ENCODE results near the gene PPP2R5C. TPM values are rescaled to one million over a fixed set of nuclear protein-coding genes. Genes with fewer than 3 reads are reported as not detected.

PPP2R5C gene
- total and polyA plus RNA-seq, 2 of the 8 experiments (the other 6 are each of a cell fraction or from before 2014, with no cell fraction given) = 49.6 to 95.9 TPM

DNA sequence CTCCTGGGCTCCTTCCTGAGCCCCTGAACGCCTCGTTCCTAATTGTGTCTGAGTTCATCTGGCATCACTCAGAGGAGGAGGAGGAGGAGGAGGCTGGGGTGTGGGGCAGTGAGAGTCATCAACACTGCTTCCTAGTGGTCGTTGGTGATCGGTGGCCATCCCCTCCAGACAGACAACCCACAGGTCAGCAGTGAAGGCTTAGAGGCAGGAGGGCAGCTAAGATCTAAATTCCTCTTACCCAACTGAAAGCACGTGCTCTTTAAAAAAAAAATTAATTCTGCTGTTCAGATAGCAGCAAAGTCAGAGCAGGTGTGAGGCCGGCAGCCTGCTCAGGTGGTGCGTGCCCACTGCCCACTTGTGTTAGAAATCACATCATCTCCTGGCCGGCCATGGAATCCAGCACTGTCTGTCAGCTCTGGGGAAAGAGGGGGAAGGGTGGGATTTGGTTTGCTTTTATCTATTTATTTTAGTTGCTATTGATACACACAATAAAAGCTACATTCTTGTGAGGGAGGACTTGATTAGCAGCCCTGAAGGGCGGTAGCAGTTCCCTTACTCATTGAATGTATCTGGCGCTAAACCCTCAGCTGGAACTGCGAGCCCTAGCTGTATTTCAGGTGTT is 46.6 kb downstream of the PPP2R5C start:
- Histone ChIP-seq H3K27me3 (replicated peaks in 1 of 4; ENCODE audit: control insufficient read depth in 3 of 4, extremely low read depth in 1 of 4, insufficient read depth in 3 of 4, low read length in 3 of 4) (no peaks in the 10 kb centered on the region), H2AFZ (ENCODE audit: low read length) (no peak overlapping the region), H3K4ac (replicated peaks; ENCODE audit: insufficient read length, low read depth, low read length) (peak overlapping the region; percentile 65), H3K79me2 (ENCODE audit: control insufficient read depth in 1 of 2, insufficient read depth in 2 of 2, low read length in 2 of 2) (peaks cover 14 to 30% of the 10 kb centered on the region in 2 experiments), H2BK5ac (ENCODE audit: low read depth, low read length) (no peak overlapping the region; the same call in 1 of the 2 replicates), H3K56ac (replicated peaks; ENCODE audit: insufficient read length, low read depth, low read length) (no peak overlapping the region), H3K23me2 (ENCODE audit: low read depth, low read length) (no peaks in the 10 kb centered on the region), H2AK5ac (ENCODE audit: low read depth, low read length) (no peak overlapping the region), H3K4me3 (ENCODE audit: extremely low read depth in 1 of 4, insufficient read depth in 2 of 4, low read depth in 3 of 4, low read length in 4 of 4) (no peak overlapping the region; a peak in 1 of 8 replicates), H3K27ac (ENCODE audit: low read depth, low read length) (no peak overlapping the region), H3K18ac (ENCODE audit: extremely low read depth, low read length) (no peak overlapping the region), H4K5ac (ENCODE audit: insufficient read length, low read depth, low read length) (no peak overlapping the region), H2BK12ac (ENCODE audit: low read depth, low read length) (0 out of 2 replicates have a peak overlapping the region, but pooled peaks have one; percentile 72), H3K9ac (replicated peaks in 1 of 4; ENCODE audit: extremely low read depth in 1 of 4, low read depth in 3 of 4, low read length in 3 of 4) (peak overlapping the region in 1 of 4 experiments; percentile 68; a peak in 1 of 7 replicates), H2BK20ac (ENCODE audit: low read length) (no peak overlapping the region), H2BK120ac (replicated peaks; ENCODE audit: low read depth, low read length) (no peak overlapping the region), H3K36me3 (ENCODE audit: control insufficient read depth in 2 of 4, insufficient read depth in 4 of 4, low read length in 3 of 4) (no peaks in the 10 kb centered on the region), H4K20me1 (replicated peaks in 1 of 2; ENCODE audit: control insufficient read depth in 1 of 2, insufficient read depth in 2 of 2, low read length in 2 of 2) (peaks cover 0 to 2% of the 10 kb centered on the region in 2 experiments), H4K8ac (ENCODE audit: extremely low read depth, insufficient read depth, low read length) (peak overlapping the region; percentile 22), H3K9me3 (ENCODE audit: insufficient read depth in 2 of 2, low read depth in 1 of 2, low read length in 1 of 2) (no peaks in the 10 kb centered on the region), H3K4me2 (ENCODE audit: insufficient read depth in 1 of 2, low read depth in 2 of 2, low read length in 2 of 2) (peak overlapping the region; percentile 28 to 51), H3K4me1 (replicated peaks in 1 of 4; ENCODE audit: control insufficient read depth in 3 of 4, insufficient read depth in 4 of 4, low read length in 3 of 4) (peaks cover 0 to 10% (median 6%) of the 10 kb centered on the region in 4 experiments), H3K23ac (ENCODE audit: insufficient read length) (no peak overlapping the region), H3K14ac (ENCODE audit: insufficient read length) (no peak overlapping the region), H3K79me1 (ENCODE audit: low read depth, low read length) (peaks cover 4% of the 10 kb centered on the region; the same call in 1 of the 2 replicates), H4K91ac (replicated peaks; ENCODE audit: insufficient read length, low read length) (peak overlapping the region; percentile 25), H2BK15ac (ENCODE audit: low read length) (no peak overlapping the region)
- CTCF ChIA-PET (ENCODE audit: partially characterized antibody) = interaction anchor here (0.6 to 3.8 kb wide), 19 partner anchors 9 to 159 kb away, joined by 3 to 38 read pairs (median 4); no protein-coding TSS in a partner anchor
- FAIRE-seq (no peak), DNase-seq (ENCODE audit: low read depth in 1 of 2, low spot score in 2 of 2) (peak; percentile 39 to 55)
- POLR2A ChIA-PET (ENCODE audit: partially characterized antibody) = interaction anchor here (0.8 to 2.4 kb wide), 4 partner anchors 11 to 140 kb away, joined by 3 to 13 read pairs (median 8); no protein-coding TSS in a partner anchor
- 49% methylated on average over 11 of the region's 11 CpGs; no CpG with 5 or more reads in 1 of the 2 experiments for WGBS, 2 experiments (ENCODE audit: extremely low coverage in 1 of 2, insufficient coverage in 1 of 2, insufficient read length in 1 of 2, insufficient replicate concordance in 2 of 2, low coverage in 1 of 2, low lambda C conversion rate in 2 of 2, missing lambda C conversion rate in 1 of 2)
- no peak for TF ChIP-seq BRCA1 (IDR thresholded peaks at IDR 0.05; ENCODE audit: low read depth, low read length)
- no peak for TF ChIP-seq KDM4A (IDR thresholded peaks at IDR 0.05; ENCODE audit: low read depth, low read length, severe bottlenecking)
- TF ChIP-seq GTF2F1 (IDR thresholded peaks at IDR 0.05; ENCODE audit: borderline replicate concordance, low read depth, low read length) = no peak
- TF ChIP-seq RAD21 (IDR thresholded peaks at IDR 0.05 in 1 of 2, conservative IDR thresholded peaks at IDR 0.05 in 1 of 2; ENCODE audit: low read depth in 2 of 2, low read length in 2 of 2) = peak; percentile 39 to 47
- TF ChIP-seq KDM1A (IDR thresholded peaks at IDR 0.05; ENCODE audit: borderline replicate concordance, low read length) = no peak
- no peak for TF ChIP-seq RBBP5 (IDR thresholded peaks at IDR 0.05; ENCODE audit: borderline replicate concordance, low read depth, low read length)
- no peak for TF ChIP-seq BACH1 (IDR thresholded peaks at IDR 0.05; ENCODE audit: low read length)
- TF ChIP-seq CTBP2 (IDR thresholded peaks at IDR 0.05; ENCODE audit: borderline replicate concordance, insufficient read depth, insufficient read length, low read length) = no peak
- TF ChIP-seq TEAD4 (IDR thresholded peaks at IDR 0.05; ENCODE audit: low read depth, low read length) = no peak
- TF ChIP-seq, protein P1, sequence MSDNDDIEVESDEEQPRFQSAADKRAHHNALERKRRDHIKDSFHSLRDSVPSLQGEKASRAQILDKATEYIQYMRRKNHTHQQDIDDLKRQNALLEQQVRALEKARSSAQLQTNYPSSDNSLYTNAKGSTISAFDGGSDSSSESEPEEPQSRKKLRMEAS (IDR thresholded peaks at IDR 0.05) = no peak
- TF ChIP-seq CHD1 (IDR thresholded peaks at IDR 0.05; ENCODE audit: low read depth, low read length) = no peak
